ENCODE data around the gene MBD3L2B. TPM values are rescaled to one million over a fixed set of nuclear protein-coding genes. Genes with fewer than 3 reads are reported as not detected.
"Not testable (repeated sequence)": the region's sequence is repeated elsewhere in the genome, so short reads cannot be mapped to it uniquely, and the experiment has no call there.

The MBD3L2B gene
- total RNA-seq = not detected
- long read RNA-seq = 0 reads

DNA sequence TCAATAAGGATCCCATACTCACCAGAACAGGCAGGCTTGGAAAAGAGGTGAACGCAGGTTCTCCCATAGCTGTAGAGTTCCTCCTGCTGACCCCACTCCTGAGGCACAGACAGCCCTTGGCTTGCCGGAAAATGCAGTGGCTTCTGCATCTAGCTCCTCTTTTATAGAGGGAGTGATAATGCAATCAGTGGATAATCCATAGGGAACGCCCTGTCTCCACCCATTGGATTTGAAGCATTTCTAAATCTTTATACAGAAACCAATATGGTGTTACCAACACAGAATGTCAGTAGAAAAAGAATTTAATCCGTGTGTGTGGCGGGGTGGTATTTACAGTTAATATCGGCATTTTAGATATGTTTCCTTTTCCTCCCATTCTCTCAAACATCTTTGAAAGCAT, at the start of gene MBD3L2B:
TSS of gene MBD3L2B (minus strand) at position 101 of the 400 bp plus-strand sequence. CDS start at position 67, 34 bp downstream.
- intact Hi-C loops (cut with DNase I); DNase-seq; ATAC-seq (ENCODE audit: poor library complexity): not testable (repeated sequence)

DNA sequence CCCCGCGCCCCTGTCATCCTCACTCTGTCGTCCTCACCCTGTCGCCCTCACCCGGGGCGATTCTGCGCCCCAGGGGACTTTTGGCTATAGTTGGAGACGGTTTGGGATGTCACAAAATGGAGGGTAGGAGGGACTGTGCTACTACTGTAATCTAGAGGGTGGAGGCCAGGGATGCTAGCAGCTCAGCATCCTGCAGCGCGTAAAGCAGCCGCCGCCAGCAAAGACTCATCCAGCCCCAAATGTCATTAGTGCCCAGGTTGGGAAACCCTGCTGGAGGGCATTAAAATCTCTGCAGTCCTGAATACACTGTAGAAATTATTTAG, 48.6 kb upstream of the MBD3L2B start:
- ATAC-seq (ENCODE audit: poor library complexity) (no peak), DNase-seq (no peak)
- intact Hi-C loops (cut with DNase I) = no loop called here

DNA sequence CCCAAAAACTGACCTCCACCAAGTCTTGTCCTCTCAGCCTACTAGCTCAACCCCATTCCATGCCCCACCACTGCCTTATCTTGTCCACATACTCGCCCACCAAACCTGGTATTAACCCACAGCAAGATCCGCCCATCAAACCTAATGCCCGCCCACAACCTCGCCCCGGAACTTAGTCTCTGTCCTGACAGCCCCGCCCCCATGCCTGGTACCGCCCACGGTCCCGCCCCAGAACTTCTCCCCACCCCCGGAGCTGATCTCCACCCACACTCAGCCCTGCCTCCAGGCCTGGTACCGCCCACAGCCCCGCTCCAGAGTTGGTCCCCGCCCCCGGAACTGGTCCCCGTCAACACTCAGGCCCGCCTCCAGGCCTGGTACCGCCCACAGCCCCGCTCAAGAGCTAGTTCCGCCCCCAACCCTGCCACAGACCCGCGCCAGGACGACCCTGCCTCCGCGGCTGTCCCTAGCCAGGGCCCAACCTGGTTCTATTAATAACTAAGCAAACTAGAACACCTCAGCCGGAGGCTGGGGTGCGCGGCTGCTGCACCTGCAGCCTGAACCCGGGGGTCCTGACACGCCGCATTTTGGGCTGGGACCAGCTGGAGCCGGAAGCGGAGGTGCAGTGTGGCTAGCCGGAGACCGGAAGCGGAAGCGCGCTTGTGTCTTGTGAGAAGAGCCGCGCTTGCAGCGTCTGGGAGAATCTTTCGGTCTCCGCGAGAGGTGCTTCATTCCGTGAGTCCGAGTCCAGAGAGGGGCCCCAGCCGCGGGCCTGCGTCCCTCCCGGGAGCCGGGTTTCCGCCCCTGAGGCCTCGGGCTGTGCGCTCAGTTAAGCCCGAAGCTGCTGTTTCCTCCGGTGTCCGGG, 48.0 kb upstream of the MBD3L2B start, which contains the start of gene ZNF557:
TSS of gene ZNF557 (plus strand) at position 662 of the 862 bp plus-strand sequence. CDS start 5,372 bp downstream, outside the sequence.
- intact Hi-C loops (cut with DNase I) = no loop called here
- peak; percentile 99 for DNase-seq
- ATAC-seq (ENCODE audit: poor library complexity) = peak; percentile 100

DNA sequence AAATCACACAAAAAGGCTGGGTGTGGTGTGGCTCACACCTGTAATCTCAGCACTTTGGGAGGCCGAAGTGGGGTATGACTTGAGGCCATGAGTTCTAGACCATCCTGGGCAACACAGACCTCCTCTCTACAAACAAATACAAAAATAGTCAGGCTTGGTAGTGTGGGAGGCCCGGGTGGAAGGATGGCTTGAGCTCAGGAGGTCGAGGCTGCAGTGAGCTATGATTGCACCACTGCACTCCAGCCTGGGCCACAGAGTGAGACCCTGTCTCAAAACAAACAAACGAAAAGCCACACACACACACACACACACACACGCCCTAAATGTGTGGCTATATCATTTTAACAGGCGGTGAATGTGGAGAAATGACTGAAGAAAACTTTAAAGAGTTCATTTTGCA, 47.4 kb upstream of the MBD3L2B start:
- ATAC-seq (ENCODE audit: poor library complexity) (no peak), DNase-seq (no peak)
- intact Hi-C loops (cut with DNase I) = no loop called here

DNA sequence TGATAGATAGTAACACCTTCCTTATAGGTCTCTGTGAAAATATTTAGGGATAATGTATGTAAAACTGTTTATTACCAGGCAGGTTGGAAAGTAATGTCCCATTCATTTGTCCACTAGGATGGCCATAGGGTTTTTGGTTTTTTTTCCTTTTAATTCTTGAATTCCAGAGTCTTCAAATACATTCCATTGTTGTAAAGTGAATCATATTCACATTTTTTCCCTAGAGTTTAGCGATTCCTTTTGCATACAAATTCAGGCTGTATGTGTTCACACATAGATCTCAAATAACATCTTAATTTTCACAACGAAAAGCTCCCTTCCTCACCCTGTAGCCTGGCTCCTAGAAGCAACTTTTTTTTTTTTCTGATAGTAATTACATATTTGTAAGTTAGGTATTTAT, 46.5 kb upstream of the MBD3L2B start:
- ATAC-seq (ENCODE audit: poor library complexity) = no peak
- no peak for DNase-seq
- intact Hi-C loops (cut with DNase I) = no loop called here

DNA sequence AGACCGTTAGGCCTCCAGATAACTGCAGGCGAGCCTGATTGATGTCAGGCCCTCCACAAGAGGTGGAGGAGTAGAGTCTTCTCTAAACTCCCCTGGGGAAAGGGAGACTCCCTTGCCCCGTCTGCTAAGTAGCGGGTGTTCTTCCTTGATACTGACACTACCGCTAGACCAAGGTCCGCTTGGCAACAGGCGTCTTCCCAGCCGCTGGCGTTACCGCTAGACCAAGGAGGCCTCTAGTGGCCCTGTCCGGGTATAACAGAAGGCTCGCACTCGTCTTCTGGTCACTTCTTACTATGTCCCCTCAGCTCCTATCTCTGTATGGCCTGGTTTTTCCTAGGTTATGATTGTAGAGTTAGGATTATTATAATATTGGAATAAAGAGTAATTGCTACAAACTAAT, 45.9 kb upstream of the MBD3L2B start:
- peak; percentile 41 for DNase-seq
- ATAC-seq (ENCODE audit: poor library complexity); intact Hi-C loops (cut with DNase I): not testable (repeated sequence)

DNA sequence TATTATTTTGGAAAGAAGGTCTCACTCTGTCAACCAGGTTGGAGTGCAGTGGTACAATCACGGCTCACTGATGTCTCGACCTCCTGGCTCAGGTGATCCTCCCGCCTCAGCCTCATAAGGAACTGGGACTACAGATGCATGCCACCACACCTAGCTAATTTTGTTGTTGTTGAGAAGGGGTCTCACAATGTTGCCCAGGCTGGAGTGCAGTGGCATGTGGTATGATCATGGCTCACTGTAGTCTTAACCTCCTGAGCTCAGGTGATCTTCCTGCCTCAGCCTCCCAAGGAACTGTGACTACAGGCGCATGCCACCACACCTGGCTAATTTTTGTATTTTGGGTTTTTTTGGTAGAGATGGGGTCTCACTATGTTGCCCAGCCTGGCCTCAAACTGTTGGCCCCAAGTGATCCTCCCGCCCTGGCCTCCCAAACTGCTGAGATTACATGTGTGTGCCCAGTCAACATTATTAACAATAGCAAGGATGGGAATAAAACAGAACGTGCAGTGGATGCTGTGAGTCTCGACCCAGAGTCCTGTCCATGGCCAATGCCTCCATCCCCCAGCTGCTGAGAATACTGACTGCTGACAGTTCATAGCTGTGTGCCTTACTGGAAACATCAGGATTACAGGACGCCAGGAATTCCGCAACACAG, 42.7 kb upstream of the MBD3L2B start:
- DNase-seq = no peak
- no peak for ATAC-seq (ENCODE audit: poor library complexity)
- intact Hi-C loops (cut with DNase I) = no loop called here

DNA sequence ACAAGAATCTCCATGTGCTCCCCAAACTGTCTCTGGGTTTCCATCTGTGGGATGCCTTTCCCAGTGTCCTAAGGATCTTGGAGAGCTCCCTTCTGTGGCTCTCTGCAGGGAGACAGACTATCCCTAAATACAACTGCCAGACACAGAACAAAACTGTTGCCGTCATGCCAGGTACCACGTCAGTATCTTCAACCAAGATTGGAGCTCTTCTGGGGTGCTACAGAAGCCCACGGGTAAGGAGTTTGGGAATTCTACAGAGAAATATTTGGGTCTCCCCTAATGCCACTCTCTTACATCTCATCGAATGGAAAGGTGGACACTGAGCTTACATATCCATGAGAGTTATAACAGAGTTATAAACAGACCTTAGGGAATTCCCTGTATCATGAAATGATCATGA, 42.1 kb upstream of the MBD3L2B start:
- DNase-seq (no peak), ATAC-seq (ENCODE audit: poor library complexity) (no peak)
- intact Hi-C loops (cut with DNase I) = no loop called here

DNA sequence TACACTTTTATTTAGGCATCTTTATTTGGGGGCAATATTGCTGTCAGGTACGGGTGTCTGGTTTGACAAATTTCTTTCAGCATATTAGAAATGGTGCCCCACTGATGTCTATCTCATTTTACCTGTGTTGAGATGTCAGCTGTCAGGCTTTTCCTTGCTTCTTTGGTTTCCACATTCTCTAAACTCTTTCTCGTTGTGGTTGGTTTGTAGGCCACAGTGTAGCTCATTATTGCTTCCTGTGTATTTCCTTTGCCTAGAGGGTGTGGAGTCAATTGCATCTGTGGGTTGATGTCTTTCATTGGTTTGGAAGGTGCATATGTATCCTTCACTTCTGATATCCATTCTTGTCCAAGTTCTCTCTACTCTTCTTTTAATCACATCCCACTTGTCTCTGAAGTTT, 38.7 kb upstream of the MBD3L2B start:
- intact Hi-C loops (cut with DNase I); DNase-seq; ATAC-seq (ENCODE audit: poor library complexity): not testable (repeated sequence)

DNA sequence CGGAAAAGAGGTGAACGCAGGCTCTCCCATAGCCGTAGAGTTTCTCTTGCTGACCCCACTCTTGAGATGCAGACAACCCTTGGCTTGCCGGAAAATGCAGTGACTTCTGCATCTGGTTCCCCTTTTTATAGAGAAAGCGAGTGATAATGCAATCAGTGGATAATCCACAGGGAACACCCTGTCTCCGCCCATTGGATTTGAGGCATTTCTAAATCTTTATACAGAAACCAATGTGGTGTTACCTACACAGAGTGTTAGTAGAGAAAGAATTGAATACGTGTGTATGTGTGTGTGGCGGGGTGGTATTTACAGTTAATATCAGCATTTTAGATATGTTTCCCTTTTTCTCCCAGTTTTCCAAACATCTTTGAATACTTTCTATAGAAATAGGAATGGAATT, 37.3 kb upstream of the MBD3L2B start, which contains the start of gene MBD3L3:
TSS of gene MBD3L3 (minus strand) at position 101 of the 400 bp plus-strand sequence. CDS start at position 30, 71 bp downstream.
- intact Hi-C loops (cut with DNase I); DNase-seq; ATAC-seq (ENCODE audit: poor library complexity): not testable (repeated sequence)

DNA sequence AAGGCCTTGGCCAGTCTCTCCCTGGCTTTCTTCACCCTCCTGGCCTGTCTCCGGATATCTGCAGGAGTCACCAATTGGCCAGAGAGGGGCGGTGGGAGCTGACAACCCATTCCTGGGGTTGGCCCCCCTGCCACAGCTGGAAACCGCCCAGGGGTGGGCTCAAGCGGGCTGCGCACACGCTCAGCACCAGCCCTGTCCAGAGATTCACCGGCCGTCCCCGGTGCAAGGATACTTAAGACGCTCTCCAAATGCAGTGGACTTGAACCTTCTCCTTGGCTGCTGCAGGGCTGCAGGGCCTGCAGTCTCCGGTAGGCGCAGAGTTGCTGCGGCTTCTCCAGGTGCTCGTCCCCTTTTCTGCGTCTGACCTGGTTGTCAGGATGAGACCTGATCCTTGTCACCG, 35.1 kb upstream of the MBD3L2B start:
- intact Hi-C loops (cut with DNase I); DNase-seq; ATAC-seq (ENCODE audit: poor library complexity): not testable (repeated sequence)

DNA sequence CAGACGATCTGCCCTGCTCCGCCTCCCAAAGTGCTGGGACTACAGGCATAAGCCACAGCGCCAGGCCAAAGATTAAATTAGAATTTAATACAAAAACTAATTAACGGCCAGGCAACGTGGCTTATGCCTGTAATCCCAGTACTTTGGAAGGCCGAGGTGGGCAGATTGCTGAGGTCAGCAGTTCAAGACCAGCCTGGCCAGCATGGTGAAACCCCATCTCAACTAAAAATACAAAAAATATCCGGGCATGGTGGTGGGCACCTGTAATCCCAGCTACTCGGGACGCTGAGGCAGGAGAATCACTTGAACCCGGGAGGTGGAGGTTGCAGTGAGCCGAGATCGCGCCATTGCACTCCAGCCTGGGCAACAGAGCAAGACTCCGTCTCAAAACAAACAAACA, 34.4 kb upstream of the MBD3L2B start:
- intact Hi-C loops (cut with DNase I); ATAC-seq (ENCODE audit: poor library complexity); DNase-seq: not testable (repeated sequence)

DNA sequence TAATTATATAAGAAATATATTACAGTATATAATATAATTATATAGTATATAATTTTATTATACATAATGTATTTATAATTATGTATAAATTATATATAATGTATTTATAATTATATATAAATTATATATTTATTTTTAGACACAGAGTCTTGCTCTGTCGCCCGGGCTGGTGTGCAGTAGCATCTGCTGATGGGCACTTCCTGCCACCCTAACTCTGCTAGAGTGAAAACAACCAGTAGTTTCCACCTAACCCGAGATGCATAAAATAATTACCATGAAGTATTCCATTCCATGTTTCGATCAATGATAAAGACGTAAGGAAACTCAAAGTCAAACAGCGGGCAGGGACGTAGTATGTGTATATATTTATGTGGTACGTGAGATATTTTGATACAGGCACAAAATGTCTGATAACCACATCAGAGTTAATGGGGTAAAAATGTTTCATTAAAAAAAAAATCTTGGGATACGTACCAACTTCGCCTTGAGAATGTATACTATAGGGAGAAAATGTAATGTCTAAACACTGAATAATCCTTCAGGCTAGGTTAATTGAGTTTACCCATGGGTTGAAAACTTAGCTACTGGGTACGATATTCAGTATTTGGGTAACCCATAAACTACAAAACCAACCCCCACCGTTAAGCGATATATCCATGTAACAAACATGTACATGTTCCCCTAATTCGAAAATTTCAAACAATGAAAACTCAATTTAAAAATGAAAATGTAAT, 33.6 kb upstream of the MBD3L2B start:
- ATAC-seq (ENCODE audit: poor library complexity); intact Hi-C loops (cut with DNase I); DNase-seq: not testable (repeated sequence)

DNA sequence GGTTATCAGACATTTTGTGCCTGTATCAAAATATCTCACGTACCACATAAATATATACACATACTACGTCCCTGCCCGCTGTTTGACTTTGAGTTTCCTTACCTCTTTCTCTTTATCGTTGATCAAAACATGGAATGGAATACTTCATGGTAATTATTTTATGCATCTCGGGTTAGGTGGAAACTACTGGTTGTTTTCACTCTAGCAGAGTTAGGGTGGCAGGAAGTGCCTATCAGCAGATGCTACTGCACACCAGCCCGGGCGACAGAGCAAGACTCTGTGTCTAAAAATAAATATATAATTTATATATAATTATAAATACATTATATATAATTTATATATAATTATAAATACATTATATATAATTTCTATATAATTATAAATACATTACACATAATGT, 31.7 kb upstream of the MBD3L2B start:
- intact Hi-C loops (cut with DNase I); ATAC-seq (ENCODE audit: poor library complexity); DNase-seq: not testable (repeated sequence)

DNA sequence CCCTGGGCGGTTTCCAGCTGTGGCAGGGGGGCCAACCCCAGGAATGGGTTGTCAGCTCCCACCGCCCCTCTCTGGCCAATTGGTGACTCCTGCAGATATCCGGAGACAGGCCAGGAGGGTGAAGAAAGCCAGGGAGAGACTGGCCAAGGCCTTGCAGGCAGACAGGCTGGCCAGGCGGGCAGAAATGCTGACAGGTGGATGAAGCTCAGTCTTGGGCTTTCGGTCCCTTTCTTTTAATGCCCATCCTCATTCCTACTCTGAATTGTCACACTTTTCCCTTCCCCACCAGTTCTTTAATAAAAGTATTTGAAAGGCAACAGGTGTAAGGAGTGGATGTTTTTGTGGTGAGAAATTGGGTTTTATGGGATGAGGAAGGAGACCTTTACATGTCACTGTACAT, 30.2 kb upstream of the MBD3L2B start:
- ATAC-seq (ENCODE audit: poor library complexity); intact Hi-C loops (cut with DNase I); DNase-seq: not testable (repeated sequence)

DNA sequence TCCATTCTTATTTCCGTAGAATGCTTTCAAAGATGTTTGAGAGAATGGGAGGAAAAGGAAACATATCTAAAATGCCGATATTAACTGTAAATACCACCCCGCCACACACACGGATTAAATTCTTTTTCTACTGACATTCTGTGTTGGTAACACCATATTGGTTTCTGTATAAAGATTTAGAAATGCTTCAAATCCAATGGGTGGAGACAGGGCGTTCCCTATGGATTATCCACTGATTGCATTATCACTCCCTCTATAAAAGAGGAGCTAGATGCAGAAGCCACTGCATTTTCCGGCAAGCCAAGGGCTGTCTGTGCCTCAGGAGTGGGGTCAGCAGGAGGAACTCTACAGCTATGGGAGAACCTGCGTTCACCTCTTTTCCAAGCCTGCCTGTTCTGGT, 27.8 kb upstream of the MBD3L2B start, which contains the start of gene MBD3L2:
TSS of gene MBD3L2 (plus strand) at position 301 of the 400 bp plus-strand sequence. CDS start at position 354, 53 bp downstream.
- ATAC-seq (ENCODE audit: poor library complexity); intact Hi-C loops (cut with DNase I); DNase-seq: not testable (repeated sequence)

DNA sequence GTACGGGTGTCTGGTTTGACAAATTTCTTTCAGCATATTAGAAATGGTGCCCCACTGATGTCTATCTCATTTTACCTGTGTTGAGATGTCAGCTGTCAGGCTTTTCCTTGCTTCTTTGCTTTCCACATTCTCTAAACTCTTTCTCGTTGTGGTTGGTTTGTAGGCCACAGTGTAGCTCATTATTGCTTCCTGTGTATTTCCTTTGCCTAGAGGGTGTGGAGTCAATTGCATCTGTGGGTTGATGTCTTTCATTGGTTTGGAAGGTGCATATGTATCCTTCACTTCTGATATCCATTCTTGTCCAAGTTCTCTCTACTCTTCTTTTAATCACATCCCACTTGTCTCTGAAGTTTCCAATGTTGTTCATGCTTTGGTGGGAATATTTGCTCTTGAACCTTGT, 20.3 kb upstream of the MBD3L2B start:
- ATAC-seq (ENCODE audit: poor library complexity); DNase-seq; intact Hi-C loops (cut with DNase I): not testable (repeated sequence)

DNA sequence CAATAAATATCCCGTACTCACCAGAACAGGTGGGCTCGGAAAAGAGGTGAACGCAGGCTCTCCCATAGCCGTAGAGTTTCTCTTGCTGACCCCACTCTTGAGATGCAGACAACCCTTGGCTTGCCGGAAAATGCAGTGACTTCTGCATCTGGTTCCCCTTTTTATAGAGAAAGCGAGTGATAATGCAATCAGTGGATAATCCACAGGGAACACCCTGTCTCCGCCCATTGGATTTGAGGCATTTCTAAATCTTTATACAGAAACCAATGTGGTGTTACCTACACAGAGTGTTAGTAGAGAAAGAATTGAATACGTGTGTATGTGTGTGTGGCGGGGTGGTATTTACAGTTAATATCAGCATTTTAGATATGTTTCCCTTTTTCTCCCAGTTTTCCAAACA, 18.8 kb upstream of the MBD3L2B start, which contains the start of gene MBD3L4:
TSS of gene MBD3L4 (minus strand) at position 101 of the 400 bp plus-strand sequence. CDS start at position 66, 35 bp downstream.
- DNase-seq; intact Hi-C loops (cut with DNase I); ATAC-seq (ENCODE audit: poor library complexity): not testable (repeated sequence)
